Fibroblast of skin of left quadriceps (primary cell): ENCODE data around the gene CFAP20DC.
"Not testable (repeated sequence)": the region's sequence is repeated elsewhere in the genome, so short reads cannot be mapped to it uniquely, and the experiment has no call there.

ENCODE experiments used
- DNase-seq, 2 experiments: peaks; one replicate each; pipeline ENCODE4 v3.0.0-alpha.2; 2013; ENCODE audit warnings: low read depth in 2 of 2

Gene CFAP20DC

DNA sequence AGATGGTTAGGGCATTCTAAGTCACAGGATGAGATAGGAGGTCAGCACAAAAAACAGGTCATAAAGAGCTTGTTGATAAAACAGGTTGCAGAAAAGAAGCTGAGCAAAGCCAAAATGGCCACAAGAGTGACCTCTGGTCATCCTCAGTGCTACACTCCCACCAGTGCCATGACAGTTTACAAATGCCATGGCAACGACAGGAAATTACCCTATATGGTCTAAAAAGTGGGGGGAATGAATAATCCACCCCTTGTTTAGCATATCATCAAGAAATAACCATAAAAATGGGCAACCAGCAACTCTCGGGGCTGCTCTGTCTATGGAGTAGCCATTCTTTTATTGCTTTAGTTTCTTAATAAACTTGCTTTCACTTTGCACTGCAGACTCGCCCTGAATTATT, 353.0 kb downstream of the CFAP20DC start:
- not testable (repeated sequence) for DNase-seq

- DNase-seq: no peak
Observed at GRCh38 chr3:58696093-58696492, 353.7 kb downstream of the CFAP20DC start.

DNA sequence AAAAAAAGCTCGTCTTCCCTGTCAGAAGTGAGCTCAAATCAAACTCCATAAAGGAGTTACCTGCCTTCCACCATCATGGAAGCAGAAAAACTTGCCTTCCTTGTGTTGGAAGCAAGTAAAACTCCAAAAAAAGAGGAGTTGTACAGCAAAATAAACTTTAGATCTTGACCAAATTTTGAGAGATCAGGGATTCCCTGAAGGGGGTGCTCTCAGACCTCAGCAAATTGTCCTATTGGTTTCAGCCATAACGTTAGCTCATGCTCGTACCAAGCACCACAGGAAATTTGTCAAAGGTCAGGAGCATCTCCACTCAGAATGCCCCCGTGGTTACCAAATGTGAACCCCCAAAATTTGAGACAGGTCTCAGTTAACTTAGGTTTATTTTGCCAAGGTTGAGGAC, 354.5 kb downstream of the CFAP20DC start:
- not testable (repeated sequence) for DNase-seq

GRCh38 chr3:58693940-58694850, 355.6 kb downstream of the CFAP20DC start:
- no peak for DNase-seq

GRCh38 chr3:58692484-58692883, 357.3 kb downstream of the CFAP20DC start:
- no peak for DNase-seq
